GM18499 (cell line): Measurements from ENCODE around the gene LSG1.

Experiments used
- ATAC-seq: cut with Tn5 transposase; IDR thresholded peaks from one replicate; pipeline ENCODE4 v1.9.1; 2021; ENCODE audit warnings: moderate number of reproducible peaks; ENCODE audit not compliant: insufficient read depth, unreplicated experiment

Gene LSG1

GRCh38 chr3:194687638-194688199 is 15.7 kb upstream of the LSG1 start:
- no peak for ATAC-seq

- no peak for ATAC-seq
Observed at GRCh38 chr3:194686816-194687637, 15.0 kb upstream of the LSG1 start.

DNA sequence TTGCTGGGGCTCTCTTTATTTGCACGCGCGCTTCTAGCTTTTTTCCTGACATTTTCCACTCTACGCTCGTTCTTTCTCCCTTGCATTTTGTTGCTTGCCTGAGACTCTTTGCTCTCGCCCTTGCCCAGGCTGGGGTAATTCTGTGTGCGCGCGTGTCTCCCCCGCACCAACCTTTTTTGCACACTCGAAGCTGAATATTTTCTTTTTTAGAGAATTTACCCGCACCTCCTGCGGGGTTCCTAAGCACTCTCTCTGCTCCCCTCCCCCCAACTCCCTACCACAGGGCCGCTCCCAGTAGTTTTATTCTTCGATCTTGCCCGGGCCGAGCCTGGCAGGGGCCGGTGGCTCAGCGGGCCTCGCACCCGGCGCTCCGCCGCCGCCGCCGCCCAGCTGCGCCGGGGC is 14.4 kb upstream of the LSG1 start:
- no peak for ATAC-seq

GRCh38 chr3:194685718-194686413 is 13.9 kb upstream of the LSG1 start, which contains the start of gene FAM43A:
FAM43A (plus strand) TSS chr3:194685883; CDS start chr3:194686827, 944 bp downstream.
- no peak for ATAC-seq

GRCh38 chr3:194685065-194685717 is 13.2 kb upstream of the LSG1 start:
- no peak for ATAC-seq

GRCh38 chr3:194683380-194683779 is 11.4 kb upstream of the LSG1 start:
- no peak for ATAC-seq

DNA sequence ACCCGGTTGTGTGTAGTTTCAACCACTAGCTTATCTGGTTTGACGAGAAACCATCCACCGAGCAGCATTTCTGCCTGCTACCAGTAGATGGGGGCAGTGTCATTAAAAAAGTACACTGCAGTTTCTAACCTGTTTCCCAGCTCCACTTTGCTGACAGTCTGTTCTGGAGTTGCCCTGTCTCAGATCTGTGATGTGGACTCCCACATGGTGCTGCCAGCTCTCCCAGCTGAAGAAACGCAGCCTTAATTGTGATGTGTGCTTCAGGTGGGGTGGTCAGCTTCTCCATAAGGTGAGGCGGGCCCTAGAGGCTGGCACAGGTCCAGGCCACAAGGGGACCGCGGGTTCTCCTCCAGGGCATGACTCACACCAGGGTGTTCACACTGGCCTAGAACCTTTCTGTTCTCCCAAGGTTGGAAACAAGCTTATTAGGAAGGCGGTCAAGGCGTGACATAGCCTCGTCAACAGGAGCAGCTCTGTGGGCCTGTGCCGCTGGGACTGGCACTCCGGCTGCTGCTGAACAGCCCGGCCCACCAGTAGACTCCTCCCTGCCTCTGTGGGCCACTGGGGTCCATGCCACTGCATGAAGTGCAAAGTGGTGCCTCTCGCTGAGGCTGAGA is 10.8 kb upstream of the LSG1 start:
- ATAC-seq, result no peak

DNA sequence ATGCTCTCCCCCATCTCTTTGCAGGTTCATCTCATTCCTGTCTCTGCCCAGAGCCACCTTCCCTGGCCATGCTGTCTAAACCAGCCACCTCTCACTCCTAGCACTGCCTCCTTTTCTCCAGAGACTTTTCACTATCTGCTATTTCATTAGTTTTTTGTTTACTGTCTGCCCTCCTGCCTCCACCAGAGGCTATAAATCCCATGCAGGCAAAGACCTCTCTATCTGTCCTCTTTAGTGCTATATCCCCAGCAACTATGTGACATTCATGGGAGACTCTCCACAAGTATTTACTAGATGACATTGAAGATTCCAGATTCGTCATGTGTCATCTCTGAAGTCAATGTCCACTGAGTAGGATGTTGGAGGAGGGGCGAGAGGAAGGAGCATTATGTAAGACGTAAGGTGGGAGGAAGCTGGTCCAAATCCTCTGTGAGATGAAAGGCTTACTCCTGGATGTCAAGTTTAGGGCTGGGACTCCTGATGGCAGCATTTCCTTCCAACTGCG is 10.2 kb upstream of the LSG1 start:
- ATAC-seq, result no peak

DNA sequence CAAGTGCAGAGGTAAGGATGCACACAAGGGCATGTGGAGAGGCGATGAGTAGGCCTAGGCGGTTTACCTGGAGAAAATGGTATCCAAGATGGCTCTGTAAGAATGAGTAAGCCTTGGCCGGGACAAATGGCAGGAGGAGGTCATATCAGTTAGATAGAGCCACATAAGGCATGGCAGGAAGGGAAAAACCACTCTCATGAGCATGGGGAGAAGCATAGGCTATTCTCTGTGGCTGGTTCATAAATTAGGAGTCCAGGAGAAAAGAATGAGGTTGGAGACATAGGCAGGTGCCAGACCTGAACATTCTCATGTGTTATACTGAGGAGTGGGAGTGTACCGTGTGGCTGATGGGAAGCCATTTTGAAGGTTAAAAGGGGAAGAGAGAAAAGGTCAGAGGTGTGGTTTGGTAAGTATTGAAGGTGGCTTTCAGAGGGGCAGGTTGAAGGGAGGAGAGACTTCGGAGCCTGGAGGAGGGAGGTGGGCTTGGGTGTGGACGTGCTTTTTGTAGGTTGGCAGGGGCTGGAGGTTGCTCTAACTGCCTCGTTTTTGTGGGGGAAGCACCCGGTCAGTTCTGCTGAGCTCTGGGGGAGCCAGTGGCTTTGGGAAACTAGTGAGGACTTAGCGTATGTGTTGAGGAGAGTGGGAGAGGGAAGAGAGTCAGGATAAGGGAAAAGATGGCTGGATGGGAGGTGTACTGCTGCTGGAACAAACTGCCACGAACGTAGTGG is 9.1 kb upstream of the LSG1 start:
- no peak for ATAC-seq

GRCh38 chr3:194676471-194676870 is 4.5 kb upstream of the LSG1 start:
- ATAC-seq, result no peak

GRCh38 chr3:194675680-194676079 is 3.7 kb upstream of the LSG1 start:
- no peak for ATAC-seq

- no peak for ATAC-seq
Observed at GRCh38 chr3:194675081-194675640, 3.2 kb upstream of the LSG1 start.

GRCh38 chr3:194673761-194674160 is 1.8 kb upstream of the LSG1 start:
- no peak for ATAC-seq

DNA sequence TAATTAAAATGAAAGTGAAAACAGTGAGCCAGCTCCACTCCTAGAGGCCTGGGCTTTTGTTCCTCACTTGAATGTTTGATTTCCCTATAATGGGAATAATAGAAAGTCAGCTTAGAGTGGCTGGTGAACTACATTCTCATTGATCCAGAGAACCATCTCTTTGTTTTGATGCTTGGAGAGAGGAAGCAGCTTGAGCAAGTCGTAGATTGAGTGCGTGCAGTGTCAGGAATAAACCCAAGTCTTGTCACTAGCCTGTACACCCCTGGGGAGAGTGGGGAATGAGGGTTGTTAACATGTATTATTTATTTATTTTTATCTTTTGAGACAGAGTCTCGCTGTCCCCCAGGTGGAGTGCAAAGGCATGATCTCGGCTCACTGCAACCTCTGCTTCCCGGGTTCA is 885 bp upstream of the LSG1 start:
- no peak for ATAC-seq

DNA sequence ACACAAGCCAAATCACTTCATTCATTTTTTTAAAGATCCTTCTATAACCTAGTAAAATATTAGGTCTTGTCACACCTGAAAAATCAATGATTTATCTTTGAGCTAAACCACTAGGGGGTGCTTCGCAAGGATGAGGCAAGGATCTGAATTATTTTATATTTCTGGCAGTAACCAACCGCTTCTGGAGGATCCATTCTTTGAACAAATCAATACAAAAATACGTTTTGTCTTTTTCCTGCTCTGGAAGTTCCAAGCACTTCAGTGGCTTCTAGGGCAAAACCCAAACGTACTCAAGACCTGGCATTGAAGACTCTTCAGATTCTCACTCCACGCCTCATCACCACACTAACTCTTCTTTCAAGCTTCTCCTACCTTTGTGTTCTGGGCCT is 486 bp downstream of the LSG1 start:
- ATAC-seq, result peak; percentile 27

DNA sequence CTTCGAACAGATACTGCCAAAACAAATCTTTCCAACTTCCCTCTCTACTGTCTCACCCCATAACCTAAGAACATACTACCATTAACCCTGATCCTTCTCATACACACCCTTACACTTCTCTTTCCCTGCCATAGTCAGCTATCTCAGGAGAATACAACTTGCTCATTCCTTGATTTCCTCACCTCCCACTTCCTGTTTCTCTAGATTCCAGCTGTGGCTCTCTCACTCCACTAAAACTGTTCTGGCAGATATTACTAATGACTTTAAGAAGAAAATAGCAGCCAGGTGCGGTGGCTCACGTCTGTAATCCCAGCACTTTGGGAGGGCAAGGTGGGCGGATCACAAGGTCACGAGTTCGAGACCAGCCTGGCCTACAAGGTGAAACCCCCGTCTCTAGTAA is 4.6 kb downstream of the LSG1 start:
- no peak for ATAC-seq

DNA sequence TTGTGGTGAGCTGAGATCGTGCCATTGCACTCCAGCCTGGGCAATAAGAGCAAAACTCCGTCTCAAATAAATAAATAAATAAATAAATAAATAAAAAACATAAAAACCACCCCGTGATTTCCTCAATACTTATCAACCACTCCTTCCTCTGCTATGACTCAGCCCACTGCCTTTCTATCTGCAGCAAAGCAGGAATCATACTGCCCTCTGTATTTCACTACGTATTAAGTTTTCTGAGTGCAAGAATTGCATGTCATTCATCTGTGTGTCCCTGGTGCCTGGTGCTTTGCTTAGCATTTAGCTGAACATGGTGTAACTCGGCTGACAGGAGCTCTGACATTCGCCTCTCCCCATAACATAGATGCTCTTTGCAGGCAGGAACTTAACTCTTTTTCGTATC is 7.1 kb downstream of the LSG1 start:
- ATAC-seq, result no peak

DNA sequence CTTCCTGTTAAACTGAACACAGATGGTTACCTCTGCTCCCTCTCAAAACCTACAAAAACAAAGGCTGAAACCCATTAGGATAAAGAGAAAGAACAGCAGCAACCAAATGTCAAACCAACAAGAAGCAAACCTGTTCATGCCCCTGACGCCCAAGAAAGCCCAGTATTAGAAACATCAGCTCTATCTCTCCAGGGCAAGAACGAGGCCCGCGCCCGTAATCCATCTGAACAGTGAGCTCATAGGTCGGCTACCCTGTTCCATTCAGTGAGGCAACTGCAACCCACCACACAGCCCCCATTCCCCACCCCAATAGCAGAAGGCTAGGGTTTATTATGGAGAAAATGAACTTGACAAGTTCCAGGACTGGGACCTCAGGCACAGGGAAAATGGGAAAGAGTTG is 10.0 kb downstream of the LSG1 start:
- ATAC-seq, result no peak

GRCh38 chr3:194661374-194661773 is 10.6 kb downstream of the LSG1 start:
- ATAC-seq, result no peak
